Measurements from ENCODE around the gene FXYD4. TPM values are rescaled to one million over a fixed set of nuclear protein-coding genes. Genes with fewer than 3 reads are reported as not detected.

FXYD4 gene
- total RNA-seq, 2 experiments from 2014 or later: not detected

- no peaks in the 10 kb centered on the region for H3K9me3 ChIP-seq (ENCODE audit: low read length)
- TF ChIP-seq EZH2phosphoT487 (IDR thresholded peaks at IDR 0.05; ENCODE audit: borderline replicate concordance, low read depth, low read length) (no peak), CTCF (conservative IDR thresholded peaks at IDR 0.05; ENCODE audit: low read length) (no peak)
- H3K4me1 ChIP-seq (ENCODE audit: insufficient read depth, low read length, poor library complexity, severe bottlenecking): no peaks in the 10 kb centered on the region
- no peaks in the 10 kb centered on the region for H3K9me2 ChIP-seq (ENCODE audit: insufficient read depth, low read length)
- no peak overlapping the region for H3K4me3 ChIP-seq (ENCODE audit: low read depth, low read length, poor library complexity, severe bottlenecking)
- ChIA-PET POLR2A (interaction anchor here (1.4 kb wide), 1 partner anchor 8 kb away, joined by 4 read pairs; no protein-coding TSS in a partner anchor), CTCF (ENCODE audit: unreplicated experiment) (no interaction called here)
- H3K27ac ChIP-seq (ENCODE audit: low read depth, low read length, poor library complexity, severe bottlenecking): no peak overlapping the region
- H3K4me2 ChIP-seq (ENCODE audit: low read length): no peak overlapping the region
- no peak for DNase-seq (ENCODE audit: low spot score)
- H3K36me3 ChIP-seq (ENCODE audit: insufficient read depth, low read length): peaks cover 43% of the 10 kb centered on the region
- intact Hi-C loops (cut with micrococcal nuclease; ENCODE audit: unreplicated experiment): no loop called here
- no peak overlapping the region for H2AFZ ChIP-seq (ENCODE audit: low read length)
- peaks cover 22% of the 10 kb centered on the region; the same call in 1 of the 2 replicates for H3K79me2 ChIP-seq (ENCODE audit: insufficient read depth, low read depth, low read length)
- H4K20me1 ChIP-seq (ENCODE audit: insufficient read depth, low read length): peaks cover 29% of the 10 kb centered on the region; the same call in 1 of the 2 replicates
- no TSS peak for BruUV-seq (replicated peaks)
Observed at GRCh38 chr10:43383204-43383971, 12.0 kb downstream of the FXYD4 start.

- H3K9me2 ChIP-seq (ENCODE audit: insufficient read depth, low read length): no peaks in the 10 kb centered on the region
- ChIA-PET CTCF (ENCODE audit: unreplicated experiment) (interaction anchor here (1.7 kb wide), 1 partner anchor 69 kb away, joined by 6 read pairs; no protein-coding TSS in a partner anchor), POLR2A (interaction anchor here (1.3 to 1.9 kb wide), 2 partner anchors 10 to 21 kb away, joined by 5 to 10 read pairs; no protein-coding TSS in a partner anchor)
- intact Hi-C loops (cut with micrococcal nuclease; ENCODE audit: unreplicated experiment): no loop called here
- no TSS peak for BruUV-seq (replicated peaks)
- H3K4me1 ChIP-seq (ENCODE audit: insufficient read depth, low read length, poor library complexity, severe bottlenecking): no peaks in the 10 kb centered on the region
- no peak overlapping the region for H2AFZ ChIP-seq (ENCODE audit: low read length)
- DNase-seq (ENCODE audit: low spot score): no peak
- H3K4me3 ChIP-seq (ENCODE audit: low read depth, low read length, poor library complexity, severe bottlenecking): no peak overlapping the region
- peaks cover 34% of the 10 kb centered on the region; the same call in 1 of the 2 replicates for H3K79me2 ChIP-seq (ENCODE audit: insufficient read depth, low read depth, low read length)
- TF ChIP-seq EZH2phosphoT487 (IDR thresholded peaks at IDR 0.05; ENCODE audit: borderline replicate concordance, low read depth, low read length): no peak
- no peak for TF ChIP-seq CTCF (conservative IDR thresholded peaks at IDR 0.05; ENCODE audit: low read length)
- peaks cover 36% of the 10 kb centered on the region for H4K20me1 ChIP-seq (ENCODE audit: insufficient read depth, low read length)
- H3K4me2 ChIP-seq (ENCODE audit: low read length): no peak overlapping the region
- H3K9me3 ChIP-seq (ENCODE audit: low read length): no peaks in the 10 kb centered on the region
- no peak overlapping the region for H3K27ac ChIP-seq (ENCODE audit: low read depth, low read length, poor library complexity, severe bottlenecking)
- peaks cover 54% of the 10 kb centered on the region for H3K36me3 ChIP-seq (ENCODE audit: insufficient read depth, low read length)
Observed at GRCh38 chr10:43384252-43385221, 13.1 kb downstream of the FXYD4 start.

Data from OCI-LY7 (cell line).